GM18511 (cell line): ENCODE measurements around the gene NFIX.

Experiments used
- ATAC-seq: cut with Tn5 transposase; IDR thresholded peaks from one replicate; pipeline ENCODE4 v1.9.1; 2021; ENCODE audit warnings: mild to moderate bottlenecking, moderate library complexity; ENCODE audit not compliant: unreplicated experiment

Gene NFIX

DNA sequence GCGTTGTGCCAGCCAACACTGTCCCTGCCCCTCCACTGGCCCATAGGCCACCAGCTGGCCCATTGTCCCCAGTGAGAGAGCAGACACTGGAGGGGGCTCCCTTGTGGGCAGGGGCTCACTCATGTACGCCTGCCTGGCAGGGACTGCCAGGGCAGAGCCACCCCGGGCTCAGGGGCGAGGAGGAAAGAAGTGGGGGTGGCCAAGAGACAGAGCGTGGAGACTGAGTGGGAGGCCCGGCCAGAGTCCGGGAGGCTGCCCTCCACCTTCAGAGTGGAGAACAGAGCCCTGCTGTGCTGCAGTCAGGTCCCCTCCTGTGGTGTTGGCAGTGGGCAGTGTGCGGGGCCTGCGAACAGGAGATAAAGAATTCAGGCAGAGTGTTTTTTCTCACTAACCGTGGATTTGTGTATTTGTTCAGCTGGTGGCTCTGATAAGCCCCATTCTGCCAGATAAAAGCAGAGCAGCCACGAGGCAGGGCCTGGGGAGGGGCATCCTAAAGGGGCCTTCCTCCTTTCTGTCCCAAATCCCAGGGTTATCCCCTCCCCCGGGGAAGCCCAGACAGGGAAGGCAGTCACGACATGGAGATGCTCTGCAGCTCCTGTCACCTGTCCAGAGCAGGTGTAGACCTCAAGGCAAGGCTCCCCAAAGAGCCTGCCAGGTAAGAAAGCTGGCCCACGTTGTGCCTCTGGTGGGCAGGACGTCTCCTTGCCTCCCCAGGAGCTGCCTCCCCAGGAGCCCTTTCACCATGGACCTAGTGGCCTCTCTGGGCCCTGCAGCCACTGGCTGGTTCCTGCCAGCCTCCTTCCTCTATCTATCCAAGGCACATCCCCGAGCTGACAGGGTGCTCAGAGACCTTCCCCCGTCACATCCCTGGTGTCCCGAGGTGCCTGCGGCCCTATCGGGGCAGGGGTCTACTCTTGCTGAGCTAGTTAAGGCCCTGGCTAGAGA is 74.4 kb downstream of the NFIX start:
- ATAC-seq = no peak

DNA sequence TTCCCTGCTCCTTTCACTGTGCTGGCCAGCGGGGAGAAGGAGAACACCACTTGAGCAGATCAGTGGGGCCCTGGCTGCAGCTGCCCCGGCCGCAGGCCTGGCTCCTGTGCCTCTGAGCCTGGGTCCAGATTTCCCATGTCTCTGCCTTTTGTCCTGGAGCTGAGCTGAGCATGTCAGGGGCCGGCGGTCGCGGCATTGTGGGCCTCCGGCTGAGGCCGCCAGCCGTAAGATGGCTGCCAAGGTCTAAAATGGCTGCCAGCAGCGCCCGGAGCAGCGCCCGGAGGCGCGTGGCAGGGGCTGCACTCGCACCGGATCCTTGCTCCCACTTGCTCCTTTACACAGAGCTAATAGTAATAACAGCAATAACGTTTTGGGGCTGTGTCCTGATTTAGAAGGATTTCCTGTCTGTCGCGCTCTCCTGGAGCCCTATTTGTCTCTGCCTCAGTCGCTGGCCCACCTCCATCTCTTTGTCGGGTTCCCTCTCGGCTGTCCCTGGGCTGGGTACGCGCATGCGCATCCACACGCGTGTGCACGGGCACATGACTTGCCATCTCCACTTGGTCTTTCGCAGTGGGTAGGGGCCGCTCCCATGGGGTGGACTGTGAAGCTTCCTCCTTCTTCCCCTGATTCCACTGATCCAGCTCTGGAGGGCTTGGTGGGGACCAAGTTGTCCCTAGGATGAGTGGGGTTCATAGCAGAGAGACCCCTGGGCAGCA is 75.3 kb downstream of the NFIX start:
- ATAC-seq = no peak

DNA sequence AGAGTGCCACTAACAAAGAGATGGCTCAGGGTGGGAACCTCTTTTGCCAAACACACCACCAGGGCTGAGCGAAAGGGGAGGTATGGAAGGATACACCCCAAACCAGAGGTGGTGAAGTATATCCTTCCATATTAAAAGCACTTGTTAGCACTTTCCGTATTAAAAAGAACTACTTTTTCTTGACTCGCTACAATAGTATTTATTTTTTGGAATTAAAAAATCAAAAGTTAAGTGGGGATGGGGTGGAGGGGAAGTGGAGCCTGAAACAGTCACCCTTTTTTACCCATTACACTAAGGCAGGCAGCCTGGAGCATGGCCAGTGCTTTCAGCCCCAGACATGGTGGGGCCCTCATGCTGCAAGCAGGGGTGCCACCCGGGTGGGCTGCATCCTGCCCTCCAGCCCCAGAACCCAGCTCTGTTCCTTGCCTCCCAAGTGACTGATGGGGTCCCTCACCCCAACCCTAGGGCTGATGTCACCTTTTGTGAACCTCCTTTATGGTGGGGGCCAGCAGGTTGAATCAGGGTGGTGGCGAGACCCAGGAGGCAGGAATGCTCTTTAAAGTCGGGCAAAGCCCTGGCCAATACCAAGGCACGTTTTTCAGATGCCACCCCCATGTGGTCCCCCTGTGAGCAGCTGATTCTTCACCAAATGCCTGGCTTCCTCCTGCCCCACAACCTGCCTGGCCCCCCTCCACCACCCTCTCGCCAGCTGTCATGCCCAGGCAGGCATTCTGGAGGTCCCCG is 76.3 kb downstream of the NFIX start:
- no peak for ATAC-seq

DNA sequence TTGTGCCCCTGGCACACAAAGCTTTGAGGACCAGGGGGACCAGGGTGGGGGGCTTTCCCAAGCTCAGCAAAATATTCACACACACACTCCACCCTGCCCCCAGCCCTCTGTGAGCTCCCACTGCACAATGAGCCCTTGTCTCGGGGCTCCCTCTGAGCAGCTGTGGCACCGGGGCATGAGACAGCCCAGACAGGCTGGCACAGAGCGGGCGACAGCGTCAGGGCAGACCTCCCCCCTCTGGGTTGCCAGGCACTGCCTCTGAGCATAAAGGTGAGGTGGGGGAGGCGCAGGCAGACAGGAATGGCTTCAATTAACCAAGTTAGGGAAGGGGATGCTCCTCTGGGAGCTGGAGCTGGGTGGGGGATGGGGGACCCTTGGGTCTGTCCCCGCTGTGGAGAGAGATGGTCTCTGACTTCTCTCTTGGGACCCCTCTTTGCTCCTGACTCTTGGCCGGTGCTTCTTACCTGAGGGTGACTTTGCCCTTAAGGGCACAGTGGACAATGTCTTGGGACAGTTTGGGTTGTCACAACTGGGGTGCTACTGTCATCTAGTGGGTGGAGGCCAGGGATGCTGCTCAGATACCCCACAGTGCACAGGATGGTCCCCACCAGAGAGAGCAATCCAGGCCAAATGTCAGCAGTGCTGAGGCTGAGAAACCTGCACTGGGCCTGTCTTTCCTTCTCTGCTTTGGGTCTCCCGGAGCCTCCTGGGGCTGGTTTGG is 77.1 kb downstream of the NFIX start:
- no peak for ATAC-seq

DNA sequence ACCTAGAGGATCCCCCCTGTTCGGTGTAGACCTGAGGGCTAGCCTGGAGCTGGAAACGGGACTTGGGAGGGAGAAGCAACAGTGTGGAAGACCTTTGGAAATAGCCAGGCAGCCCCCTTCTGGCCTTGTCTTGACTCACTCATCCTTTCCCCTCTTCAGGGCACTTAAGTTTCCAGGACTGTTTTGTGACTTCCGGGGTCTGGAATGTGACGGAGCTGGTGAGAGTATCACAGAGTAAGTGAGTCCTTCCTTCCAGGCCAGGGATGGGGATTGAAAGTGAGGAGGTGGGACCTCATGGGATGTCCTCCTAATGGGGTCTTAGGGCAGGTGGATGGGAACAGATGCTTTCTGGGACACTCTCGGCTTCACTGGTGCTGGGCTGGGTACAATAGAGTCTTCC is 78.0 kb downstream of the NFIX start:
- no peak for ATAC-seq

DNA sequence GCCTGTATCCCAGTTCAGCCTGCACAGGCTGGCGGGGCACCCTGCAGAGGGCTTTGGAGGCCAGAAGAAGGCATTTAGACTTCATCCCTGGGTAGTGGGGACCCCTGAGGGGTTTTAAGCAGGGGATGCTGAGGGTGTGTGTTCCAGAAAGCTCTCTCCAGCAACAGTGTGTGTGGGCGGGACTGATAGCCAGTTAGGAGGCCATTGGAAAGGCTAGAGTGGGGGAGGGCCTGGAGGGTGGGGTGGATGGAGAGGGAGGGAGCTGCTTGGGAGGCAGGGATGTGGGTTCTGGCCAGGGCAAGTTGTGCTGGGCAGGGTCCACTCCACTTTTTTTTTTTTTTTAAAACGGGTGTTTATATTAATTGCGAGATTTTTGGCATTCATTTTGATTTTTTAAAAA is 79.1 kb downstream of the NFIX start:
- no peak for ATAC-seq

DNA sequence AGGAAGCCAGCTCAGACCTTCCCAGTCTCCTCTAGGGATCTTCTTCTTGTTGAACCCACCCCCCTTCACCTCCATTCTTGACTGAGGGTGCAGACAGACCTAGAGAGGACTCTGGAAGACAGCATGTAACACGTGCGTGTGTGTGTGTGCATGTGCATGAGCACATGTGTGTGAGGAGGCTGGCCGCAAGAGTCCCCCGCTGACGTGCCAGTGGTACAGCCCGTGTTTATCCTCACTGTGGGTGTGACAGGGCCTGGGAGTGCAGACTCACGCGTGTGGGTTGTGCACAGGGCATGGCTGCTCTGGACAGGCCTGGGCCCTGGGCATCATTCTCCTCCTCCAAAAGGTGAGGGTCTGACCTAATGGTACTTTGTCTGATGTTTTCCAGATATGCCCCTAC is 81.0 kb downstream of the NFIX start:
- no peak for ATAC-seq

DNA sequence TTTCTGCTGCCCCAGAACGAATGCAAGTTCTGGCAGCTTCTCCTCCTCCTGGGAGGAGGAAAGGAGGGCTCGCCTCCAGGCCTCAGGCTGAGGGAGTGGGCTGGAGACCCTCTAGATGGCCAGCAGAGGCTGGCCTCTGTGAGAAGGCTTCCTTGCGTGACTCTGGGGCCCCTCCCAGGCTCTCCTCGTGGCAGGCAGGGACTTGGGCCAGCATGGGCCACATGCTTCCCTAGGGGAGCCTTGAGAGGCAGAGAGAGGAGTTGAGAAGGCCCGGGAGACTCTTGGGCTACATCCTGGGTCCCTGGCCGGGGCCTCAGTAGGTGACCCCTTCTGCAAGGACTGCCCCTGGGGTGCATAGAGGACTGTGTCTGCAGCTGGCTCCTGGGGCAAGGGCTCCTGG is 81.5 kb downstream of the NFIX start:
- no peak for ATAC-seq

DNA sequence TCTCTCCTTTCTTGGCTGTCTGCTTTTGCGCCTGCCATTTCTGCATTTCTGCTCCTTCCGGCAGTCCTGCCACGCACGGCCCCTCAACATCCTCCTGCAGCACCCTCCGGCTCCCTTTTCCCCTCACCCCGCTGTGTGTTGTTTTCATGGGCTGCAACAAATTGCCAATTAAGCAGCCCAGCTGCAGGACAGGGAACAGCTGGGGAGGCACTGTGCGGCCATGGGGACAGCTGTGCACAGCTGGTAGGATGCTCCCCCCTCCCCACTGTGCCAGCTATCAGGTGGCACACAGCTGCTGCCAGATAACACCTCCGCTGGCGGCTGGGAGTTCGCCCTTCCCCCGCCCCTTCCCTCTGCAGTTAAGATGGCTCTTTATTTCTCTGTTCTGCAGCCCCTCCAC is 82.0 kb downstream of the NFIX start:
- no peak for ATAC-seq

DNA sequence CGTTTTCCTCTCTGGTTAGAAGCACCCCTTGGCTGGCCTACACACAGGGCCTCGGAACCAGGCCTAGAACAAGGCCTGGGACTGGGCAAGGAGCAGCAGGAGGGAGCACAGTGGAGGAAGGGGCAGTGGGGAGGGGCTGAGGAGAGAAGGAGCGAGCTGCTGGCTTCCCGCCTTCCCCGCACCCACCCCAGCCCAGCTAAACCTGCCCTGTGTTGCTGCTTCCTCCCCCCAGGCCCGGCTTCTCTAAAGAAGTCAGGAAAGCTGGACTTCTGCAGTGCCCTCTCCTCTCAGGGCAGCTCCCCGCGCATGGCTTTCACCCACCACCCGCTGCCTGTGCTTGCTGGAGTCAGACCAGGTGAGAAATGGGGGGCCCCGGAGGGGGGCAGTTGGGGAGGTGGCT is 83.1 kb downstream of the NFIX start:
- no peak for ATAC-seq

DNA sequence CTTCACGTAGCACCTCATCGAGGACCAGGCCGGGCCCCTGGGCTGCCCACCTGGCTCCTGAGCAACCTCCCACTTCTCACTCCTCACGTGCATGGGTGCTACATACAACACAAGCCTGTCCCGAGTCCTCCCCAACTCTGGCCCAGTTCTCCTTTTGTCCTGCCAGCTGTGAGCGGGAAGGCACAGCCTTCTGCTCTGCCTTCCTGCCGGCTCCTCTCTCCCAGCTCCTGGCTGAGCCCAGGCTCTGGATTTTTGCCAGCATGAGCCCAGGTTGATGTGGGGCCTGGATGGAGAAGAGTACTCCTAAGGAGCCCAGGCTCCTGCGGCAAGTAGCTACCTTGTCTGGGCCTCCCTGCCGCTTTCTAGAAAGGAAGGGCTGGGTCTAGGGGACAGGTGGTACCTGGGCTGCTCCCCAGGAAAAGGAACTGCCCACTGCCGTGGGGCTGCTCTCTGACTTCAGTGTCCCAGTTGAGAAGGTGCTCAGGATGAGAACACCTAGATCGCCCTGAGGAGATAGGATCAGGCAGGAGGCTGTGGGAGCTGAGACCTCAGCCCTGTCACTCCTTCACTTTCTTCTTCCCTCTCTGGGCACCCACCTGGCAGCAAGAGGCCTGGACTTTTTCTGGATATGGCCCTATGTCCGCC is 83.7 kb downstream of the NFIX start:
- ATAC-seq = no peak

DNA sequence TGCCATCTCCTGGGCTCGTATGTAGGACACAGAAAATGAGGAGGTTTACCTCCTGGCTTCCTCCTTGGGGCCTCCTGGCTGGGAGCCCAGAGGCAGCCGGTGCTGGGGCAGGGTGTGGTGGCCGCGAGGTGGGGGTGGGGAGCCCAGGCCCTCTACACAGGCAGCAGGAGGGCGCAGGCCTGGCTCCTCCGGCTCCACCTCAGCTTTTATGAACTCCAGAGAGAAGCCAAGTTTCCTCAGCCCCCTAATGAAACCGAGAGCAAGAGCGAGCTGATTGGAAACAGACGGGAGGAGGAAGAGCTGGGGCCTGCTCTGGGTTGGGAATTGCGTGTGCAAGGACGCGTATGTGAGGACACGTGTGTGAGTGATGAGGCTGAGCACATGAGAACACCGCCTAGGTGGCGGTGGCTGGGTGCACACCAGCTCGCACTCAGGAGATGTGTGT is 84.3 kb downstream of the NFIX start:
- no peak for ATAC-seq

DNA sequence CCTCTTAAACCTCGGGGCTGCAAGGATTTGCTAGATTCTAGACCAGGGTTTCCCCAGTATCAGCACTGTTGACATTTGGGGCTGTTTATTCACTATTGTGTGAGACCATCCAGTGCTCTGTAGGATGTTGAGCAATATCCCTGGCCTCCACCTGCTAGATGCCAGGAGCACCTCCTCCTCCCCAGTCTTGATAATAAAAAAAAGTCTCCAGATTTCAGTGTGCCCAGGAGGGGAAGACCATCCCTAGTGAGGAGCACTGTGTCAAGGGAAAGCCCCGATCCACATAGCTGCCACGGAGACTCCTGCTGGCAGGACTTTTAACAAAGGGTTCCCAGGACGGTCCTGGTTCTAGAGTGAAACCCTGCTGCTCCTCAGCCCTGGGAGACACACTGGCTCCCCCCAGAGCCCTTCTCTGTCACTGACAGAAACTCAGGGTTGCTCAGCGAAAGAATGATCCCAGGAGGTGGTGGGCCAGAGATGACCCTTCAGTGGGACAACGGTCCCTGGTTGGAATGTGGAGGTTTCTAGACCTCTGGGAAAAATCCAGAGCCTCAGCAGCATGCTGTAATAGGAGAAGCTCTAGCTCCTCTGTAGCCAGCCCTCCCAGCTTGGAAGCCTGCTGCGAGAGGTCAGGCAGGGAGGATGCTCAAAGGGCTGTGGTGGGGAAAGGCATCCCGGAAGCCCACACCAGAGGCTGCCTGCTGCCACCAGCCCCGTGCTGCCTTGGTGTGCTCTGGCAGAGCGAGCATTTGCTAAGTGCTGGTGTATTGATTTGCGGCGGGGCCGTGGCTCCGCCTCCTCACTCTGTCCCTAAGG is 87.1 kb downstream of the NFIX start:
- ATAC-seq = no peak

DNA sequence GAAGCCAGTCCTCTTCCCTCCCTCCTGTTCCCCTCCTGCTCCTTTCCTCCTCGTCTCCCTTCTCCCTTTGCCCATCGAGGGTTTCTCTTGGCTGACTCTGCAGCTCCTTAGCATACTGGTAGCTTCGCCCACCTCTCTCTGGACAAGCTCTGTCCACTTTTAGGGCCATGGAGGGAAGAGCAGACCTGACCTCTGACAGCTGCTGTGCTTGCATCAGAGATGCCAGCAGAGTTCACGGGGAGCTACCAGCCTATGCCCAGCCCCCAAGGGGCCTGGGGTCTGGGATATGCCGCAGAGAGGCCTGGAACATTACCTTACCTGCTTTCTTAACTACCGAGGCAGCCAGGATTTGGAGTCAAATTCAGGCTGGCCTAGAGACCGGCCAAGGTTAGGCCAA is 87.7 kb downstream of the NFIX start:
- no peak for ATAC-seq

DNA sequence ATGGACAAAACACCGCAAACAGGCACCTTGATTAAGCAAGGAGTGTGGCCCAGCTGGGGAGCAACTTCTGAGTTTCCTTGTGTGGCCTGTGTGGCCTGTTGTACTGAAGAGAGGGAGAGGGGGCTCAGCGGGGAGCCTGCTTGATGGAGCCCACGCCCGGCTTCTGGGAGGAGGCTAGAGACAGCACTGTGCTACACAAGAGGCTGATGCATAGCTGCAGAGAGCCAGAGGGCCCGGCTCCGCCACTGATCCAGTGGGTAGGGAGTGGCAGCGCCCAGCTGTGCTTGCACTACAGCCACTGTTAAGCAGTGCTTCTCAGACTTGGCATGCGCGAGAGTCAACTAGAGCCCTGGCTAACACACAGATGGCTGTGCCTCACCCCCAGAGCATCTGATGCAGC is 88.4 kb downstream of the NFIX start:
- no peak for ATAC-seq

DNA sequence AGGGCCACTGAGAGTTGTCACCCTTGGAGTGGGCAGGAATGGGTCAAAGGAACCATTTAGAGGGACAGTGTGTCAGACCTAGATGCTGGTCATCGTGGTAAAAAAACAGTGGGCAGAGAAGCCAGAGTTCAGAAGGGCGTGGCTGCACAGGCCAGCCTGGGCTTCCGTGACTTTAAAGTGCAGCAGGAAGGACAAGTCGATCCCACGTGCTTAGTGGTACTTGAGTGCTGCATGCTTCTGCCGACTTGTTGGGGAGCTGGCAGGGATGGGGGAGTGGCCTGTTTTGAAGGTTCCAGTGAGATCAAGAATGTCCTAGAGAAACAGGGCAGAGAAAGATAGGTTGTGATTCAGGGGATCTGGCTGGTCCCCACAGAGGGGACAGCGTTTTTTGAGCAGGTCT is 90.4 kb downstream of the NFIX start:
- ATAC-seq = no peak

DNA sequence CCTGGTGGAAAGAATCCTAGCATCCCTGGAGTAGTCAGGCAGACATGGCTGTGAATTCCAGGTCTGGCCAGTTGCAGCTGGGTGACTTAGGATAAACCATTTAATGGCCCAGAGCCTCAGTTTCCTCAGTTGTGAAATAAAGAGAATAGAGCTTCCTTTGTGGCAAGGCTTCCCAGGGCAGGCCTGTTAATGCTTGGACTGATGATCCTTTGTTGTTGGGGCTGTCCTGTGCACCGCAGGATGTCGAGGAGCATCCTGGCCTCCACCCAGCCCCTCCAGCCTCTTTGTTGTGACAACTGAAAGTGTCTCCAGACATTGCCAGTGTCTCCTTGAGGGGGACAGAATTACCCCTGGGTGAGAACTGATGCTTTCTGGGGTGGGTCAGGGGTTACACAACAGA is 91.1 kb downstream of the NFIX start:
- ATAC-seq = no peak

DNA sequence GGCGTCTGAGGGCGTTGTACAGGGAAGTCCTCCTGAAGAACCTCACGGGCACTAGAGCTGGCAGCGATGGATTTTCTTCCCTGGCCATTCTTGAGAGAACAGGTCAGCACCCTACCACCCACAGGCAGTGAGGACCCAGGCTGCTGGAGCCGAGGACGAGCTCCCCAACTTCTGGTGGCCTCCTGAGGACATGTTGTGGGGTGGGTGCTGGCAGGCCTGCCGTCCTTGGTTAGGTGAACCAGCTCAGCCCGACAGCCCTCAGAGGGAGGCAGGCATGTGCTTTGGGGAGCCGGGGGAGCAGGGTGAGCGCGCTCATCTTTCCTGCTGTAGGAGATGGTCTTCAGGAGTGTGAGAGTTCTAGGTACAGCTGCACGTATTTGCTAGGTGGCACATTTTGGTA is 92.0 kb downstream of the NFIX start:
- ATAC-seq = no peak

DNA sequence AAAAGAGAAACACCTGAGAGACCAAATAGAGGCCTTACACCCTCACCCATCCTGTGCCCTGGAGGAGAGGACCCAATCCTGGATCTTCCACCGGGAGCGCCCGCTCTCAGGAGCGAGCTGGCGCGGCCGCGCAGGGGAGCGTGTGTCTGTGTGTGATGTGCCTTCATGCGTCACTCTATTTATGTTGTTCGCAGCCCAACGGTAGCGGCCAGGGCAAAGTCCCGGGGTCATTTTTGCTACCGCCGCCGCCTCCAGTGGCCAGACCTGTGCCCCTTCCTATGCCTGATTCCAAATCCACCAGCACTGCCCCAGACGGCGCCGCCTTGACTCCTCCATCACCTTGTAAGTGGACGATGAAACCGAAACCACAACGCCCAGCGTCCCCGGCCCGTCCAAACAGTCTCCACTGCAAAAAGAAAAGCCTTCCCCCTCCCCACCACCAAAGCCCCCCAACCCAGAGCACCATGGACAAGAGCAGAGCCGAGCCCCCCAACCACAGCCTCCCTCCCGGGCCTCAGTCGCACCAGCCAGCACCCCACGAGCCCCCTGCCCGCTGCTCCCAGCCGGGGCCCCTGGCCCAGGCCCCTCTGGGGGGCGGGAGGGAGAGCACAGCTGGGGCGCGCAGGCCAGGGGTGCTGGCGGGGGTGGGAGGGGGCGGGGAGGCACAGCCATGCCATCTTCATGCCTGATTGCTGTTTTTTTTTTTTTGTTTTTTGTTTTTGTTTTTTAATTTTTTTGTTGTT is 92.7 kb downstream of the NFIX start:
- no peak for ATAC-seq
